ENCODE data around the gene FABP1.

FABP1 gene

GRCh38 chr2:88136817-88137216 is 9.0 kb upstream of the FABP1 start:
- no peak for DNase-seq

- no peak for DNase-seq
Observed at GRCh38 chr2:88133875-88134274, 6.0 kb upstream of the FABP1 start.

GRCh38 chr2:88131999-88132368 is 4.1 kb upstream of the FABP1 start:
- no peak for DNase-seq

GRCh38 chr2:88131201-88131998 is 3.5 kb upstream of the FABP1 start:
- no peak for DNase-seq

- no peak for DNase-seq
Observed at GRCh38 chr2:88129313-88129959, 1.6 kb upstream of the FABP1 start.

GRCh38 chr2:88128654-88129312 is 921 bp upstream of the FABP1 start:
- DNase-seq: no peak

GRCh38 chr2:88127638-88127887 is 299 bp downstream of the FABP1 start:
- no peak for DNase-seq

GRCh38 chr2:88126772-88127637 is 857 bp downstream of the FABP1 start:
- no peak for DNase-seq

- no peak for DNase-seq
Observed at GRCh38 chr2:88125924-88126771, 1.7 kb downstream of the FABP1 start.

- no peak for DNase-seq
Observed at GRCh38 chr2:88125344-88125923, 2.4 kb downstream of the FABP1 start.

- no peak for DNase-seq
Observed at GRCh38 chr2:88123975-88124917, 3.6 kb downstream of the FABP1 start.

GRCh38 chr2:88123164-88123974 is 4.5 kb downstream of the FABP1 start:
- DNase-seq: no peak

- no peak for DNase-seq
Observed at GRCh38 chr2:88122141-88122884, 5.5 kb downstream of the FABP1 start.

- DNase-seq: no peak
Observed at GRCh38 chr2:88121678-88122077, 6.2 kb downstream of the FABP1 start.

GRCh38 chr2:88117973-88118372 is 9.9 kb downstream of the FABP1 start:
- no peak for DNase-seq

- no peak for DNase-seq
Observed at GRCh38 chr2:88116669-88117432, 11.0 kb downstream of the FABP1 start.

- no peak for DNase-seq
Observed at GRCh38 chr2:88115825-88116518, 11.9 kb downstream of the FABP1 start.

GRCh38 chr2:88114889-88115288 is 13.0 kb downstream of the FABP1 start:
- DNase-seq: no peak
